HL-60 (cell line): ENCODE data around the gene TMEM171.

Experiments
- CTCF ChIP-seq: IDR thresholded peaks from one replicate; pipeline ENCODE4 v1.5.1; 2011; ENCODE audit warnings: low read length, control low read depth, inconsistent platforms; ENCODE audit not compliant: insufficient read depth
- POLR2AphosphoS5 ChIP-seq: IDR thresholded peaks from 2 replicates; pipeline ENCODE4 v1.6.1; 2012; ENCODE audit warnings: low read depth

DNA sequence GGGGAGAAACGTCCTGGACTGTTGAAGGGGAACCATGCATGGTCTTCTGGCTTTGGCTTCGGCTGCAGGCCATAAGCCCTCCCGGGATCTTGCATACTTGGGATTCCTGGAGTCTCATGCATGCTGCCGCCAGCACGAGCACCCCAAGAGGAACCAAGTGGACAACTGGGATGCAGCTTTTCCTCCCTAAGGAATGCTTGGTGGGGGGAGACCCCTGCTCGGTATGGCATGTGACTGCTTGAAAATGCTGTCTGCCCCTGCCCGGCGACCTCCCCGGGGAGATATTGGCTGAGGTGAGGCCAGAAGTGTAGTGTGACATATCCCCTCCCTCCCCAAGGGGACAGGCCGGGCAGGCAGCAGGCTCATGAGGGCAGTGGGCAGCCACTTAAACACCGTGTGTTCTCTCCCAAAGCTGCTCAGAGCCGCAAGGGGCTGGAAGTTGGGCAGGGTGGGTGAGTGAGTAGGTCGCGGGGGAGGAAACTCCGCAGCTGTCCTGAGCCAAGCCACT, 15.7 kb downstream of the TMEM171 start:
- TF ChIP-seq CTCF (no peak), POLR2AphosphoS5 (no peak)
